Neural cell (in vitro differentiated cells): ENCODE results near the gene CDK15. TPM values are rescaled to one million over a fixed set of nuclear protein-coding genes. Genes with fewer than 3 reads are reported as not detected.

Experiments
- H2AFZ ChIP-seq: fragments of 200-600, 300-800 bp; sonication (generic), shearing (Covaris generic); 2 replicates; pipeline ENCODE4 v1.6.0; 2014; ENCODE audit warnings: low read depth, mild to moderate bottlenecking, antibody characterized with exemption, low read length, moderate library complexity
- H3F3A ChIP-seq: fragments of 200-600 bp; shearing (Covaris generic); 2 replicates; pipeline ENCODE4 v1.6.1; 2016; ENCODE audit warnings: mild to moderate bottlenecking, moderate library complexity, mixed read lengths, antibody characterized with exemption, low read length; ENCODE audit not compliant: insufficient read depth, poor library complexity, severe bottlenecking
- H3K27ac ChIP-seq: fragments of 200-600, 300-800 bp; sonication (generic), shearing (Covaris generic); 2 replicates; pipeline ENCODE4 v1.5.1; 2014; ENCODE audit warnings: mild to moderate bottlenecking, low read length, moderate library complexity
- H3K27me3 ChIP-seq: fragments of 300-800, 200-600 bp; sonication (generic), shearing (Covaris generic); 2 replicates; pipeline ENCODE4 v1.6.0; 2014; ENCODE audit warnings: mild to moderate bottlenecking, low read depth, low read length, moderate library complexity; ENCODE audit not compliant: insufficient read depth
- H3K36me3 ChIP-seq: fragments of 300-800, 200-600 bp; sonication (generic), shearing (Covaris generic); 2 replicates; pipeline ENCODE4 v1.5.1; 2014; ENCODE audit warnings: mild to moderate bottlenecking, antibody characterized with exemption, low read length, moderate library complexity; ENCODE audit not compliant: insufficient read depth
- H3K4me2 ChIP-seq: fragments of 300-800, 200-600 bp; sonication (generic), shearing (Covaris generic); 2 replicates; pipeline ENCODE4 v1.6.0; 2014; ENCODE audit warnings: mild to moderate bottlenecking, low read length
- H3K4me3 ChIP-seq: fragments of 300-800, 200-600 bp; sonication (generic), shearing (Covaris generic); 2 replicates; pipeline ENCODE4 v1.5.1; 2014; ENCODE audit warnings: mild to moderate bottlenecking, low read length, moderate library complexity
- H3K79me2 ChIP-seq: fragments of 200-600 bp; shearing (Covaris generic); replicated peaks from 2 replicates; pipeline ENCODE4 v1.6.0; 2014; ENCODE audit warnings: mild to moderate bottlenecking, low read length, moderate library complexity; ENCODE audit not compliant: insufficient read depth
- H3K9ac ChIP-seq: fragments of 300-800, 200-600 bp; sonication (generic), shearing (Covaris generic); 2 replicates; pipeline ENCODE4 v1.6.1; 2016; ENCODE audit warnings: mild to moderate bottlenecking, low read length, mixed read lengths
- H3K9me2 ChIP-seq: fragments of 200-600 bp; shearing (Covaris generic); 2 replicates; pipeline ENCODE4 v1.6.1; 2016; ENCODE audit warnings: mild to moderate bottlenecking, low read length, mixed read lengths; ENCODE audit not compliant: insufficient read depth
- H3K9me3 ChIP-seq: fragments of 200-600, 300-800 bp; sonication (generic), shearing (Covaris generic); 2 replicates; pipeline ENCODE4 v1.6.1; 2016; ENCODE audit warnings: mild to moderate bottlenecking, mixed run types, low read length, moderate library complexity, mixed read lengths
- H4K20me1 ChIP-seq: fragments of 200-600 bp; shearing (Covaris generic); 2 replicates; pipeline ENCODE4 v1.6.1; 2016; ENCODE audit warnings: mild to moderate bottlenecking, mixed run types; ENCODE audit not compliant: insufficient read depth
- EP300 ChIP-seq: fragments of 450-650 bp; conservative IDR thresholded peaks from 2 replicates; pipeline ENCODE4 v1.6.1; 2014; ENCODE audit warnings: antibody characterized with exemption, mild to moderate bottlenecking, moderate library complexity; ENCODE audit not compliant: poor library complexity, severe bottlenecking
- EZH2 ChIP-seq: fragments of 200-600, 300-800 bp; shearing (Covaris generic), sonication (generic); IDR thresholded peaks from 2 replicates; pipeline ENCODE4 v1.6.1; 2014; ENCODE audit warnings: antibody characterized with exemption, low read length, borderline replicate concordance, mild to moderate bottlenecking; ENCODE audit not compliant: insufficient read depth, poor library complexity, severe bottlenecking
- MXI1 ChIP-seq: fragments of 450-650 bp; conservative IDR thresholded peaks from 2 replicates; pipeline ENCODE4 v1.6.1; 2014; ENCODE audit warnings: antibody characterized with exemption, mild to moderate bottlenecking; ENCODE audit not compliant: poor library complexity, severe bottlenecking
- POLR2AphosphoS5 ChIP-seq: IDR thresholded peaks from 2 replicates; pipeline ENCODE4 v1.6.1; 2012
- RAD21 ChIP-seq: fragments of 450-650 bp; conservative IDR thresholded peaks from 2 replicates; pipeline ENCODE4 v1.6.1; 2014; ENCODE audit warnings: antibody characterized with exemption, mild to moderate bottlenecking, moderate library complexity
- REST ChIP-seq: IDR thresholded peaks from 2 replicates; pipeline ENCODE4 v1.6.1; 2012; ENCODE audit warnings: borderline replicate concordance
- SMC3 ChIP-seq: fragments of 450-650 bp; conservative IDR thresholded peaks from 2 replicates; pipeline ENCODE4 v1.6.1; 2014; ENCODE audit warnings: antibody characterized with exemption, mild to moderate bottlenecking, moderate library complexity; ENCODE audit not compliant: poor library complexity
- TAF1 ChIP-seq: IDR thresholded peaks from 2 replicates; pipeline ENCODE4 v1.6.1; 2012; ENCODE audit warnings: low read depth
- polyA plus RNA-seq: library from polyadenylated mRNA; depleted of rRNA; stranded (reverse); fragments of >200 nt; gene quantifications from 2 replicates; pipeline ENCODE4 v1.2.3, GENCODE V29; 2014
- TF ChIP-seq, protein P1 (sequence below): fragments of 450-650 bp; IDR thresholded peaks from 2 replicates; pipeline ENCODE4 v1.5.1; 2014; ENCODE audit warnings: antibody characterized with exemption, mild to moderate bottlenecking, moderate library complexity; ENCODE audit not compliant: poor library complexity, severe bottlenecking

Gene CDK15
- polyA plus RNA-seq, 1 donor from 2014 or later: 0.09 TPM

- no peaks in the 10 kb centered on the region for H4K20me1 ChIP-seq
- no peak overlapping the region for H3K4me2 ChIP-seq
- H3K4me3 ChIP-seq: no peak overlapping the region
- TF ChIP-seq SMC3 (no peak), REST (no peak), EP300 (no peak), RAD21 (no peak), EZH2 (no peak), TAF1 (no peak), POLR2AphosphoS5 (no peak), MXI1 (no peak)
- TF ChIP-seq, protein P1, sequence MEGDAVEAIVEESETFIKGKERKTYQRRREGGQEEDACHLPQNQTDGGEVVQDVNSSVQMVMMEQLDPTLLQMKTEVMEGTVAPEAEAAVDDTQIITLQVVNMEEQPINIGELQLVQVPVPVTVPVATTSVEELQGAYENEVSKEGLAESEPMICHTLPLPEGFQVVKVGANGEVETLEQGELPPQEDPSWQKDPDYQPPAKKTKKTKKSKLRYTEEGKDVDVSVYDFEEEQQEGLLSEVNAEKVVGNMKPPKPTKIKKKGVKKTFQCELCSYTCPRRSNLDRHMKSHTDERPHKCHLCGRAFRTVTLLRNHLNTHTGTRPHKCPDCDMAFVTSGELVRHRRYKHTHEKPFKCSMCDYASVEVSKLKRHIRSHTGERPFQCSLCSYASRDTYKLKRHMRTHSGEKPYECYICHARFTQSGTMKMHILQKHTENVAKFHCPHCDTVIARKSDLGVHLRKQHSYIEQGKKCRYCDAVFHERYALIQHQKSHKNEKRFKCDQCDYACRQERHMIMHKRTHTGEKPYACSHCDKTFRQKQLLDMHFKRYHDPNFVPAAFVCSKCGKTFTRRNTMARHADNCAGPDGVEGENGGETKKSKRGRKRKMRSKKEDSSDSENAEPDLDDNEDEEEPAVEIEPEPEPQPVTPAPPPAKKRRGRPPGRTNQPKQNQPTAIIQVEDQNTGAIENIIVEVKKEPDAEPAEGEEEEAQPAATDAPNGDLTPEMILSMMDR: no peak
- H3K79me2 ChIP-seq: no peaks in the 10 kb centered on the region
- no peak overlapping the region for H3K9ac ChIP-seq
- no peaks in the 10 kb centered on the region for H3K36me3 ChIP-seq
- no peaks in the 10 kb centered on the region for H3K9me3 ChIP-seq
- no peaks in the 10 kb centered on the region for H3K9me2 ChIP-seq
- H2AFZ ChIP-seq: no peak overlapping the region
- H3K27ac ChIP-seq: no peak overlapping the region
- H3F3A ChIP-seq: peaks cover 9% of the 10 kb centered on the region
- H3K27me3 ChIP-seq: peaks cover 14% of the 10 kb centered on the region
Measured at GRCh38 chr2:201857326-201857725, 51.0 kb downstream of the CDK15 start.

GRCh38 chr2:201858281-201859184 lies 52.2 kb downstream of the CDK15 start:
- H3K27ac ChIP-seq: no peak overlapping the region
- peaks cover 9% of the 10 kb centered on the region for H3F3A ChIP-seq

More at GRCh38 chr2:201858281-201859184, 52.2 kb downstream of the CDK15 start:
- no peaks in the 10 kb centered on the region for H4K20me1 ChIP-seq
- H3K9me2 ChIP-seq: no peaks in the 10 kb centered on the region
- peaks cover 14% of the 10 kb centered on the region for H3K27me3 ChIP-seq
- no peak overlapping the region for H3K9ac ChIP-seq
- no peaks in the 10 kb centered on the region for H3K36me3 ChIP-seq
- H3K79me2 ChIP-seq: no peaks in the 10 kb centered on the region
- H3K4me3 ChIP-seq: peak overlapping the region; percentile 15
- H3K9me3 ChIP-seq: no peaks in the 10 kb centered on the region
- TF ChIP-seq EP300: no peak
- TF ChIP-seq RAD21: no peak
- no peak for TF ChIP-seq REST
- TF ChIP-seq EZH2: no peak
- no peak for TF ChIP-seq SMC3
- no peak for TF ChIP-seq TAF1
- TF ChIP-seq, protein P1: no peak
- no peak for TF ChIP-seq POLR2AphosphoS5
- TF ChIP-seq MXI1: no peak
- H3K4me2 ChIP-seq: no peak overlapping the region
- no peak overlapping the region for H2AFZ ChIP-seq
